ENCODE data around the gene FGF5.
"Not testable (repeated sequence)": the region's sequence is repeated elsewhere in the genome, so short reads cannot be mapped to it uniquely, and the experiment has no call there.

Gene FGF5

GRCh38 chr4:80255329-80256095 is 11.0 kb upstream of the FGF5 start:
- DNase-seq = no peak

- DNase-seq = no peak
These were observed 8.6 kb upstream of the FGF5 start for GRCh38 chr4:80257851-80258250.

- peak; percentile 91 for DNase-seq
These were observed 7.5 kb upstream of the FGF5 start for GRCh38 chr4:80259012-80259411.

- DNase-seq = no peak
These were observed 6.6 kb upstream of the FGF5 start for GRCh38 chr4:80259817-80260216.

GRCh38 chr4:80261989-80262600 is 4.4 kb upstream of the FGF5 start:
- DNase-seq = no peak

DNA sequence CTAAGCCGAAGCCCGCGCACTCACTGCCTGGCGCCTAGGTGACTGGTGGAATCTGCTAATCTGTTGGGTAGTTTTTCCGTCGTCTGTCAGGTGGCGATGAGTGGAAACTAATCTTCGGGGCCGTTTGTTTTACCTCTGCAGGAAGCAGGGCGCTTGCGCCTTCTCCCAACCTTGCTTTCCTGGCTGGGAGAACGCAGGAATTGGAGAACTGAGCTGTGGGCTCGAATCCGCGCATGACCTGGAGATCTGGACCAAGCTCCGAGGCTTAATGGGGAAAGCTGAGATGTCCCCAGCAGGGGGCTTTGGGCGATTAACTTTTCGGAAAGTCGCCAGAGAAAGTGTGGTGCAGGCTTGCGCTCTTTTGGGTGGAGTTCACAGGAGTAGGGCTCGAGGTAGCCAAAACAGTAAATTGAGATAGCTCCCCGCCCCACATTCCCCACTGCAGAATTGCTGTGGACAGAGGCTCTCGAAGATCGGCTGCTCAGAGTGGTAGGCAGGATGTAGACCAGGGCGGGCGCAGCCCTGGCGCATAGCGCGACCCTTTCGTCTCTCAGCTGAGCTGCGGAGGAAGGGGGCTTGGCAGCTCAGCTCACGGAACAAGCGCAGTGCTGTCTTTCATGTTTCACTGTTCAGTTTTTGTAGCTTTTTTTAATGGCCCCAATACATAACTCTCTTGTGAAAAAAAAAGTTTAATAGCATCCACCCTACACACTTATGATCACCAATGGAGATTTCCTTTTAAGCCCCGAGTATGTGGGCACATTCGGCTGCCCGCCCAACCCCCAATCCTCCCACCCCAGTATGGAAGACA is 2.7 kb upstream of the FGF5 start:
- DNase-seq = no peak

DNA sequence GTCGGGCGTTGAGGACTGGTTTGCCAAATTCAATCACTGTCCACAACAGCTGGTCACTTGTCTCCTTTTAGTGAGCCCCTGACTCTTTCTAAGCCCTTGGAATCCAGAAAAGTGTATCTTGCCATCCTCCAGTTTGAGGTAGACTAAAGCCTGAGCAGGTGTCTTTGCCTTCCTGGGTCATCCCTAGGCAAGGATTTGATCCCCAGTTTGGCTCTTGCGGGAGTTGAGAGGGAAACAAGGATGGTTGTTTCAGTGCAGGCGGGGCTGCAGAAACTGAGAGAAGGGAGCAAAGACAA is 2.2 kb upstream of the FGF5 start:
- no peak for DNase-seq

DNA sequence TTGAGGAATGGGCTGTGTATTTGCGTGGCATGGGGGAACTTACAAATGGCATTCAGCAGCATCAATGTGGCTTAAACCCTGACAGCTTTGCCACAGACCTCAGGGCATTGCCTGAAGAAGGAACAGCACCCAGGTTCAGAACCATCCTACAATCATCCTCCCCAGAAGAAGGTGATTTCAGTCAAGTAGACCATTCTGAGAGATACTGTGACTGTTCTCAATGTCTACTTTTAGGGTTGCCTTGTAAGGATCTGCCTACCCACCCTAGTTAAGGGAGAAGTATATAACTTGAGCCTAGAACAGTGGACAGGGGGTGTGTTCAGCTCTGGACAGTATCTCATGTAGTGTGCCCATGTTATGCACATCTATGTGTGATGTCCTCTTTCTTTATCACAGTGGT is 1.6 kb upstream of the FGF5 start:
- DNase-seq = no peak

GRCh38 chr4:80265571-80266252 is 752 bp upstream of the FGF5 start:
- no peak for DNase-seq

DNA sequence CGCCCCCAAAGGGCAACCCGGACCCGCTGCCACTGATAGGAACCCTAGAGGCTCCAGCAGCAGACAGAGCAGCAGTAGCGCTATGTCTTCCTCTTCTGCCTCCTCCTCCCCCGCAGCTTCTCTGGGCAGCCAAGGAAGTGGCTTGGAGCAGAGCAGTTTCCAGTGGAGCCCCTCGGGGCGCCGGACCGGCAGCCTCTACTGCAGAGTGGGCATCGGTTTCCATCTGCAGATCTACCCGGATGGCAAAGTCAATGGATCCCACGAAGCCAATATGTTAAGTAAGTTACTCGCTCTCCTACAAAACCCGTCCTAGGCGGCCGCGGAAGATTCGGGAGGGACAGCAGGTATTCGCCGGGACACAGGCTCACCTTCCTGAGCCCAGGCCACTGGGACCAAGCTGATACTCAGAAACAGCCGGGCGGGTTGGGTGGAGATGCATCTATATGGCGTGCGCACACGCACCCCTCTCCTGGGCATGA is 477 bp downstream of the FGF5 start:
- no peak for DNase-seq

- no peak for DNase-seq
These were observed 1.8 kb downstream of the FGF5 start for GRCh38 chr4:80268081-80268823.

GRCh38 chr4:80268936-80269335 is 2.5 kb downstream of the FGF5 start:
- DNase-seq = no peak

DNA sequence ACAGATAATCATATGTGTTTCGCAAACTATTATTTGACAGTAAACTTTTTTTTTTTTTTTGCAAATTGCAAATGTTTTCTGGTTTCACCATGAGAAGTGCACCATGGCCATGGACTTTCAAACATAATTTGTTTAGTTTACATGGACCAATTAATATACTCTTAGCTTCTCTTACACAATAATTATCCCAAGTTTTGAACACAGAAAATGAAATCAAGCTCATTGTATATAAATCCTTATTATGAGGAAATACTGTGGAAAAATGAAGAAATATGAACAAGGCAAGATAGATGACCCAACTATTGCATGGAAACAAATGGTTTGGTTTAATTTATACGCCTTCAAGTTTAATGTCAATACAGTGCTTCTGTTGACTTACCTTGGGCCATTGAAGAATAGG is 3.9 kb downstream of the FGF5 start:
- no peak for DNase-seq

GRCh38 chr4:80270868-80271267 is 4.4 kb downstream of the FGF5 start:
- DNase-seq = no peak

- DNase-seq = no peak
These were observed 5.3 kb downstream of the FGF5 start for GRCh38 chr4:80271801-80272200.

- no peak for DNase-seq
These were observed 10.5 kb downstream of the FGF5 start for GRCh38 chr4:80276931-80277330.

- DNase-seq = no peak
These were observed 13.3 kb downstream of the FGF5 start for GRCh38 chr4:80279751-80280150.

DNA sequence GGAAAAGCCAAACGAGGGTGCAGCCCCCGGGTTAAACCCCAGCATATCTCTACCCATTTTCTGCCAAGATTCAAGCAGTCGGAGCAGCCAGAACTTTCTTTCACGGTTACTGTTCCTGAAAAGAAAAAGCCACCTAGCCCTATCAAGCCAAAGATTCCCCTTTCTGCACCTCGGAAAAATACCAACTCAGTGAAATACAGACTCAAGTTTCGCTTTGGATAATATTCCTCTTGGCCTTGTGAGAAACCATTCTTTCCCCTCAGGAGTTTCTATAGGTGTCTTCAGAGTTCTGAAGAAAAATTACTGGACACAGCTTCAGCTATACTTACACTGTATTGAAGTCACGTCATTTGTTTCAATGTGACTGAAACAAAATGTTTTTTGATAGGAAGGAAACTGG is 20.0 kb downstream of the FGF5 start:
- no peak for DNase-seq

DNA sequence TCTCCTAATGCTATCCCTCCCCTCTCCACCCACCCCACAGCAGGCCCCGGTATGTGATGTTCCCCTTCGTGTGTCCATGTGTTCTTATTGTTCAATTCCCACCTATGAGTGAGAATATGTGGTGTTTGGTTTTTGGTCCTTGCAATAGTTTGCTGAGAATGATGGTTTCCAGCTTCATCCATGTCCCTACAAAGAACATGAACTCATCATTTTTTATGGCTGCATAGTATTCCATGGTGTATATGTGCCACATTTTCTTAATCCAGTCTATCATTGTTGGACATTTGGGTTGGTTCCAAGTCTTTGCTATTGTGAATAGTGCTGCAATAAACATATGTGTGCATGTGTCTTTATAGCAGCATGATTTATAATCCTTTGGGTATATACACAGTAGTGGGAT is 24.2 kb downstream of the FGF5 start:
- not testable (repeated sequence) for DNase-seq

- DNase-seq = no peak
These were observed 27.7 kb downstream of the FGF5 start for GRCh38 chr4:80294206-80294605.

DNA sequence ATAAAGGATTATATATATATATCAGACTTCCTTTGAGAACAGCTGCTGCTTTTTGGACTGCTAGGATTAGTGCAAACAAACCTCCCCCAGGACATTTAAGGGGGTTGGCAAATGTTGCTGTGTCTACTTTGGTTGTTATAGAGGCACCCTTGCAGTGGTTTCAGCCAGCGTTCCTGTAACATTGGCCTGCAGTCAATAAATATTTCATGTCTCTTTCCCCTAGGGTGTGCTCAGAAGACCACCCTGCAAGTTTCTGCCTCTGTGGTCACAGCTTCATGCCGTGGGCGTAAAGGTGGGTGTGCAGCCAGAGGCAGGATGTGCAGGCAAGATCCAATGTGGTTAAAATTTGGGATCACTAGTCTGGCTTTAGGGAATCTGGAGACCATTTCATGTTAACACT is 28.9 kb downstream of the FGF5 start:
- no peak for DNase-seq

DNA sequence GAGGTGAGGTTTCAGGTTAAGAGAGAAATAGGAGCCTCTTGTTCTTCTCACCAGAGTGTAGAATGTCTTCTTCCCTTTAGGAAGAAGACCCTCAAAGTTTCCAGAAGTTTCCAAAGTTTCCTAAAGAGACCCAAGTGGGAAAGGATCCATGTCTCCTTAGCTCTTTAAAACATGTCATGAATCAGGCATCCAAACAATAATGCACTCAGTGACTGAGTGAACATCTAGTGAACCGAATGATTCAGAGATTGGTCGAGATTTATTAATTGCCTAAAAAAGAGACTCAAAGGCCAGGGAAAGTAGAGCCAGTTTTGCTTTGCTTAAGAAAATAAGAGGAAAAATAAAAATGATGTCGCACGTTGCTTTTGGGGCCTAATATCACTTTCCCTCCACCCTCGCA is 29.4 kb downstream of the FGF5 start:
- DNase-seq = no peak

DNA sequence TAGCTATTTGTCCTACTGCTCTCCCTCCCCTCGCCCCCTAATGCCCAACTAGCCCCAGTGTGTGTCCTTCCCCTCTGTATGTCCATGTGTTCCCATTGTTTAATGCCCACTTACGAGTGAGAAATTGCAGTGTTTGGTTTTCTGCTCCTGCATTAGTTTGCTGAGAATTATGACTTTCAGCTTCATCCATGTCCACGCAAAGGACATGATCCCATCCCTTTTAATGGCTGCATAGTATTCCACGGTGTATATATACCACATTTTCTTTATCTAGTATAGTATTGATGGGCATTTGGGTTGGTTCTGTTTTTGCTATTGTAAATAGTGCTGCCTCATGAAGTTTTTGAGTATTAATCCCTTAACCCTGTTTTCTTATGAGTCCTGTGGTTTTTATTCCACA is 35.4 kb downstream of the FGF5 start:
- no peak for DNase-seq

All from NCI-H1436 treated with DMSO at 0.1 percent for 48 hours (cell line).